Spinal cord (tissue), 10 donors: ENCODE measurements around the gene ADARB2. TPM values are rescaled to one million over a fixed set of nuclear protein-coding genes. Genes with fewer than 3 reads are reported as not detected.

ENCODE experiments used
- DNase-seq, 6 donors: peaks; one replicate each; pipeline versions ENCODE4 v3.0.0 to v3.0.0-alpha.2; 2013 to 2015; ENCODE audit warnings: low spot score in 6 of 6, low read depth in 4 of 6
- H3K27ac ChIP-seq: one replicate; pipeline ENCODE4 v1.5.1; 2013; ENCODE audit warnings: low read depth, low read length, control low read depth
- H3K27me3 ChIP-seq: one replicate; pipeline ENCODE4 v1.6.1; 2013; ENCODE audit warnings: low read length; ENCODE audit not compliant: control insufficient read depth, insufficient read depth
- H3K36me3 ChIP-seq: one replicate; pipeline ENCODE4 v1.6.1; 2013; ENCODE audit warnings: low read length; ENCODE audit not compliant: control insufficient read depth, insufficient read depth
- H3K4me1 ChIP-seq: one replicate; pipeline ENCODE4 v1.6.1; 2013; ENCODE audit warnings: low read length; ENCODE audit not compliant: control insufficient read depth, insufficient read depth
- H3K4me3 ChIP-seq: one replicate; pipeline ENCODE4 v1.5.1; 2013; ENCODE audit warnings: low read depth, low read length, control low read depth
- H3K9me3 ChIP-seq: one replicate; pipeline ENCODE4 v1.6.1; 2013; ENCODE audit warnings: low read length; ENCODE audit not compliant: control insufficient read depth, insufficient read depth
- WGBS: methylation state at CpG from one replicate; pipeline ENCODE4 v1.1.5; 2013; ENCODE audit warnings: missing lambda C conversion rate; ENCODE audit not compliant: insufficient coverage; 5-methylcytosine and 5-hydroxymethylcytosine counted together
- polyA plus RNA-seq, 2 donors: library from polyadenylated mRNA; unstranded; fragments of 120-200 nt; gene quantifications; one replicate each; pipeline ENCODE4 v1.2.1, GENCODE V29; 2013; ENCODE audit not compliant: insufficient read length in 2 of 2
- total RNA-seq, 2 donors: library from RNA; depleted of rRNA in 1 of 2; stranded (reverse); fragments of 120-200 nt in 1 of 2; fragments of >200 nt in 1 of 2; gene quantifications; one replicate each; pipeline versions ENCODE4 v1.2.3 to v1.2.4, GENCODE V29; 2013 to 2014
- donor health status: healthy.

The ADARB2 gene
- total and polyA plus RNA-seq, 4 donors, result 4.1 to 11.2 (median 8.3) TPM

DNA sequence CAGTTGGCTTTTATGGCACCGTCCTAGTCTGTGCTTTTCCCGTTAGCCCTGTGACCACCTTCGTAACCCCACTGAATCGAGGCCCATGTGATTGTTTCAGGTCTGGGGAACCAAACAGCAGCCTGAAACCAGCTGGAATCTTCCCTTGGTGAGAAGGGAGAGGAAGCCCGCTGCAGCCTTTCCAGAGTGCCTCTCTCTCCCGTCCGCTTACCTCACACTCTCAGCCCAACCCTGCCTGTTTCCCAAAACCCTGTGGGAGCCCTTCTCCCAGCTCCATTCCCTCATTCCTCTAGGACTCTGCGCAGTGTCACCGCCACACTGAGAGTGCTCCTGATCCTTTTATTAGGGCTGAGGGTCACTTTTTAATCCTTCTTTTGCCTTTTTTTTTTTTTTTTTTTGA is 541.5 kb downstream of the ADARB2 start:
- no peak for DNase-seq
- Histone ChIP-seq H3K27me3 (no peaks in the 10 kb centered on the region), H3K36me3 (peaks cover 16% of the 10 kb centered on the region), H3K27ac (no peak overlapping the region), H3K4me3 (no peak overlapping the region), H3K9me3 (no peaks in the 10 kb centered on the region), H3K4me1 (peaks cover 26% of the 10 kb centered on the region)
- WGBS, result 89% methylated on average over 8 of the region's 9 CpGs

GRCh38 chr10:1194161-1194560 is 543.2 kb downstream of the ADARB2 start:
- no peak overlapping the region for H3K4me3 ChIP-seq
- peaks cover 11% of the 10 kb centered on the region for H3K36me3 ChIP-seq
- no peak overlapping the region for H3K27ac ChIP-seq
- H3K4me1 ChIP-seq, result peaks cover 16% of the 10 kb centered on the region
- no peak for DNase-seq
- H3K9me3 ChIP-seq, result no peaks in the 10 kb centered on the region
- 75% methylated on average over 7 of the region's 7 CpGs for WGBS
- no peaks in the 10 kb centered on the region for H3K27me3 ChIP-seq

GRCh38 chr10:1193561-1193960 is 543.8 kb downstream of the ADARB2 start:
- H3K4me1 ChIP-seq, result peaks cover 14% of the 10 kb centered on the region
- 70% methylated on average over 2 of the region's 4 CpGs for WGBS
- no peaks in the 10 kb centered on the region for H3K9me3 ChIP-seq
- no peak for DNase-seq
- H3K4me3 ChIP-seq, result no peak overlapping the region
- peaks cover 14% of the 10 kb centered on the region for H3K36me3 ChIP-seq
- no peaks in the 10 kb centered on the region for H3K27me3 ChIP-seq
- no peak overlapping the region for H3K27ac ChIP-seq

- DNase-seq, result peak in 1 of 6 donors; percentile 60
- Histone ChIP-seq H3K4me1 (peaks cover 24% of the 10 kb centered on the region), H3K36me3 (peaks cover 22% of the 10 kb centered on the region), H3K27ac (no peak overlapping the region), H3K27me3 (no peaks in the 10 kb centered on the region), H3K4me3 (no peak overlapping the region), H3K9me3 (no peaks in the 10 kb centered on the region)
- WGBS, result 58% methylated on average over 2 of the region's 7 CpGs
Measured at GRCh38 chr10:1191752-1192151, 545.6 kb downstream of the ADARB2 start.

DNA sequence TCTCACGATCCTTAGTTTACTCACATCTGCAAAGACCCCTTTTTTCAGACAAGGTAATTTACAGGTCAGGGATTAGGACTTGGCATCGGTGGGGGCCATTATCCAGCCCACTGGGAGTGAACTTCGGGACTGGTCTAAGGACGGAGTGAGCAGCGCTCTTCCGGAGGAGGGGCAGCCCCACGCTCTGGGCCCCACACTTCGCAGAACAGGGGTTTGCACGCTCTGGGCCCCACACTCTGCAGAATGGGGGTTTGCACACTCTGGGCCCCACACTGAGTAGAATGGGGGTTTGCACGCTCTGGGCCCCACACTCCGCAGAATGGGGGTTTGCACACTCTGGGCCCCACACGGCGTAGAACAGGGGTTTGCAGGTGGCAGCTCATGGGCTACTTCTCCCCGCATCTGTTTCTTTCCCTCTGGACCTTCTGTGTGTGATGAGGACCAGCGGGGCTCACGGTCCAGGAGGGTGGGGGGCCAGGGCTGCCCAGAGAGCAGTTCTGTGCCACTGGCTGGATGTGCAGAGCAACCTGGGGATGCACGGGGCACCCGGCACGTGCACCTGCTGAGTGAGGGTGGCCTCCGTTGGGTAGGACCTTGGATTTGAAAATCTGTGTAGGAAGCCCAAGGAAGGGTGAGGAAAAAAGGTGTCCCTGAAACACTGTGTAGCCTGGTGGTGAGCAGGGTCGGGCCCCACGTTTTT is 546.4 kb downstream of the ADARB2 start:
- no peaks in the 10 kb centered on the region for H3K27me3 ChIP-seq
- WGBS, result 93% methylated on average over 19 of the region's 22 CpGs
- H3K9me3 ChIP-seq, result no peaks in the 10 kb centered on the region
- H3K4me3 ChIP-seq, result no peak overlapping the region
- no peak overlapping the region for H3K27ac ChIP-seq
- peaks cover 29% of the 10 kb centered on the region for H3K36me3 ChIP-seq
- H3K4me1 ChIP-seq, result peaks cover 24% of the 10 kb centered on the region
- DNase-seq, result no peak

DNA sequence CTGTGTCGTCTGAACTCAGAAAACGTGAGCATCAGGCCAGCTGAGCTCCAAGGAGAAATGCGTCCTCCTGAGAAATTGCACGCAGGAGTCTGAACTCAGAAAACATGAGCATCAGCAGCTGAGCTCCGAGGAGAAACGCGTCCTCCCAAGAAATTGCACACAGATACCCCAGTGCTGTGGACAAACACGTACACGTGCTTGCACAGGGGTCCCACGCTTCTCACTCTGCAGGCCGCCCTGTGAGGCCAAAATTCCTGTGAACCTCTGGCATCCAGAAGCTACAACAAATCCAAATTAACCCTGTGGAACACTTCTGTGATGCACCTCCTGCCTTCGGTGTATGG is 547.3 kb downstream of the ADARB2 start:
- WGBS, result 81% methylated on average over 12 of the region's 12 CpGs
- Histone ChIP-seq H3K9me3 (no peaks in the 10 kb centered on the region), H3K36me3 (peaks cover 31% of the 10 kb centered on the region), H3K27me3 (no peaks in the 10 kb centered on the region), H3K4me1 (peaks cover 24% of the 10 kb centered on the region), H3K4me3 (no peak overlapping the region), H3K27ac (no peak overlapping the region)
- DNase-seq, result no peak

DNA sequence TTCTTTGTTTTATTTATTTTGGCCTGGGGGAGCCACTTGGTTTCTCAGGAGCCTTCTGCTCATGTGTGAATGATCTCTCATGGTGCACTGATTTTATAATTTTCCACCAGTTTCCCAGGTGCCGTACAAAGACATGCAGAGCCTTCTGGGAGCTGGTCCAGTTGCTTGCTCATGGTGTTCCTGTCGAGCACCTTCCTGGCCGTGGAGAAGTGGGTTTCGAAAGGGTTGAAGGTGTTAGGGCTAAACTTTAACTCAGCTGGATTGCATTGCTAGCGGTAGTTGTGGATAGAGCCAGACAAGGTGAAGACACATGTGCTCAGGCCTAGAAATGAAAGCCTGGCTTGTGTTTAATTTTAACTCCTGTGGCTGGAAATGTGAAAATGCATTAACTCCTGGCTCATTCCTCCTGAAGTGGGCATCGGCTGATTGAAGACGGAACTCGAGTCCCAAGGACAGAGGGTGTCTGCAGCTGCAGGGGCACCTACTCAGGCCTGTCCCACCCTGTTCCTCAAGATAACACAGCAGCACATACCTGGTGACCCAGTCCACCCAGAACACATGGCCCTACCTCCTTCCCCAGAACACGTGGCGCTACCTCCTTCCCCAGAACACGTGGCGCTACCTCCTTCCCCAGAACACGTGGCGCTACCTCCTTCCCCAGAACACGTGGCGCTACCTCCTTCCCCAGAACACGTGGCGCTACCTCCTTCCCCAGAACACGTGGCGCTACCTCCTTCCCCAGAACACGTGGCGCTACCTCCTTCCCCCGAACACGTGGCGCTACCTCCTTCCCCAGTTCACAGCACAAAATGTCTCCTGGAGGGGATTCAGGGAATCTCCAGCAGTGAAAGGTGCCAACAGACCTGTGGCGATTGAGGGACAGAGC is 547.9 kb downstream of the ADARB2 start:
- peaks cover 34% of the 10 kb centered on the region for H3K36me3 ChIP-seq
- no peak overlapping the region for H3K4me3 ChIP-seq
- no peaks in the 10 kb centered on the region for H3K9me3 ChIP-seq
- H3K27me3 ChIP-seq, result no peaks in the 10 kb centered on the region
- 91% methylated on average over 20 of the region's 26 CpGs for WGBS
- H3K27ac ChIP-seq, result peak overlapping the region; percentile 48
- peaks cover 24% of the 10 kb centered on the region for H3K4me1 ChIP-seq
- no peak for DNase-seq

DNA sequence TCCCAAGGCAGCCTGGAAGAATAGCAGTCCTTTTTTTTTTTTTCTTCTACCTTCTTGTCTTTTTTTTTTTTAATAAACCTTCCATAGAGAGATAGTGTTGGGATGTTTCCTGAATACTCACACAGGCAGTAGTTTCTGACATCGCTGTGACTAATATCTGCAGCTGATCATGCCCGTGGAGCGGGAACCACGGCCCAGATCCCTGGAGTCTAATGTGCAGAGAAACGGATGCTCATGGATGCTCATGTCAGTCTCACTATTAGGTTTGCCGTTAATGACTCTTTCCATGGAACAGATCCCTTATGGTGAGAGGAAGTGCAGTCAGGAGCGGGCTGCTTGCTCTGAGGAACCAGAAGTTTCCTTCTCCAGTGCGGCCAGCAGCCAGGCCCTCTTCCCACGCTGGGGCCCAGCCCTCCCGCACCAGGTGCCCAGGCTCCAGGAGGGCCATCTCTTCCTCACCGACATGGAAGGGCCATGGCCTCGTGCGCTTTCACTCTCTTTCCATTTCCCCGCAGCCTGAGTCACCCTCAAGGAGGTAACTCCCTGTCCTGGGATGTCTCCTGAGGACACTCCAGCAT is 548.7 kb downstream of the ADARB2 start:
- Histone ChIP-seq H3K36me3 (peaks cover 35% of the 10 kb centered on the region), H3K4me1 (peaks cover 24% of the 10 kb centered on the region), H3K27ac (peak overlapping the region; percentile 48), H3K27me3 (no peaks in the 10 kb centered on the region), H3K4me3 (no peak overlapping the region), H3K9me3 (no peaks in the 10 kb centered on the region)
- peak in 1 of 6 donors; percentile 70 for DNase-seq
- 69% methylated on average over 14 of the region's 14 CpGs for WGBS

DNA sequence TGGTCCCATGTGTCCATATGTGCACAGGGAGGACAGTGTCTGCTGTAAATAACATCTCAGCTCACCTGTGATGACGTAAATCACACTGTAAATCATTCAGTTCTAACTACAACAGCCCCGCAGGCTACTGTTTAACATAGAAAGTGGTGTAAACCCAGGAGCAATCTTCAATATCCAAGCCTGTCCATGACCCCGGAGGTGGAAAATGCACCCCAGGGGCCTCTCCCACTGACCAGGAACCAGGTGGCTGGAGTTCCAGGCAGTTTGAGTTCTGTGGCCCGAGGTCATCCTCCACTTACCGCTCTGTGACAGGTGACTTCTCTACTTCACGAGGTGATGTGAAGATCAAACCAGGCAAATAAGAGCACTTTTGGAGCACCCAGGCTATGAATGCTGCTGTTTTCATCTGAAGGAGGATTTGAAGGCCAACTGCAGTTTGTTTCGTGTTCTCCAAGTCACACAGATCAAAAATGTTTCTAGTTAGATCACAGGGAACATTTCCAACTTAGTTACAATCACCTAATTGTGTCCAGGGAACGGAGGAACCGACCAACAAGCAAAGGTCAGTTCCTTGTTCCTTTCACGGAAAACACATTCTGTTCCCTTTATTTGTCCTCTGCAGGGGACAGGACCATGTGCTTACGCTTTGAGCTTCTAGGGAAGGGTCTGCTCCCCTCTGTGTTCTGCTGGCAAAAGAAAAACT is 549.3 kb downstream of the ADARB2 start:
- Histone ChIP-seq H3K4me1 (peaks cover 24% of the 10 kb centered on the region), H3K27me3 (no peaks in the 10 kb centered on the region), H3K36me3 (peaks cover 37% of the 10 kb centered on the region), H3K9me3 (no peaks in the 10 kb centered on the region), H3K4me3 (no peak overlapping the region), H3K27ac (peak overlapping the region; percentile 48)
- 53% methylated on average over 8 of the region's 11 CpGs for WGBS
- peak in 1 of 6 donors; percentile 45 for DNase-seq
